SK-N-SH treated with all-trans-retinoic acid at 6 μM for 48 hours (cell line): ENCODE measurements around the gene METTL13.
"Not testable (repeated sequence)": the region's sequence is repeated elsewhere in the genome, so short reads cannot be mapped to it uniquely, and the experiment has no call there.

Experiments used
- ATAC-seq: fragments of 200-7000 bp; cut with Tn5 transposase; 3 replicates; pipeline ENCODE4 v1.9.1; 2020; ENCODE audit warnings: mild to moderate bottlenecking, moderate library complexity
- ARNTL ChIP-seq: fragments of 450-650 bp; formaldehyde crosslinking; IDR thresholded peaks from 2 replicates; pipeline ENCODE4 v1.5.0; 2020; ENCODE audit warnings: low read depth, mild to moderate bottlenecking, moderate library complexity, borderline replicate concordance
- BACH2 ChIP-seq: fragments of 250-450 bp; sonication (Bioruptor Pico); IDR thresholded peaks from 2 replicates; pipeline ENCODE4 v1.9.0; 2021; ENCODE audit warnings: mild to moderate bottlenecking, borderline replicate concordance
- CREB5 ChIP-seq: fragments of 250-450 bp; sonication (Bioruptor Pico); IDR thresholded peaks from 2 replicates; pipeline ENCODE4 v1.5.1; 2020; ENCODE audit warnings: low read depth, mild to moderate bottlenecking, moderate library complexity
- CSDC2 ChIP-seq: fragments of 250-450 bp; sonication (Bioruptor Pico); IDR thresholded peaks from 2 replicates; pipeline ENCODE4 v1.5.0; 2020; ENCODE audit warnings: mild to moderate bottlenecking, moderate library complexity
- ESRRG ChIP-seq: fragments of 250-450 bp; sonication (Bioruptor Pico); IDR thresholded peaks from 2 replicates; pipeline ENCODE4 v1.6.1; 2021; ENCODE audit warnings: mild to moderate bottlenecking
- GLIS3 ChIP-seq: fragments of 250-450 bp; sonication (Bioruptor Pico); IDR thresholded peaks from 2 replicates; pipeline ENCODE4 v1.5.0; 2020; ENCODE audit warnings: mild to moderate bottlenecking, moderate library complexity
- ISL1 ChIP-seq: fragments of 250-450 bp; sonication (Bioruptor Pico); IDR thresholded peaks from 2 replicates; pipeline ENCODE4 v2.1.2; 2022; ENCODE audit warnings: mild to moderate bottlenecking, moderate library complexity
- PATZ1 ChIP-seq: fragments of 250-450 bp; sonication (Bioruptor Pico); IDR thresholded peaks from 2 replicates; pipeline ENCODE4 v1.8.0; 2020; ENCODE audit warnings: mild to moderate bottlenecking, moderate library complexity, borderline replicate concordance
- RARB ChIP-seq: fragments of 250-450 bp; sonication (Bioruptor Pico); IDR thresholded peaks from 2 replicates; pipeline ENCODE4 v1.8.0; 2021; ENCODE audit warnings: mild to moderate bottlenecking, moderate library complexity
- SNAI2 ChIP-seq: fragments of 250-450 bp; sonication (Bioruptor Pico); IDR thresholded peaks from 2 replicates; pipeline ENCODE4 v1.5.0; 2020; ENCODE audit warnings: mild to moderate bottlenecking, moderate library complexity
- TCF4 ChIP-seq: fragments of 250-450 bp; sonication (Bioruptor Pico); IDR thresholded peaks from 2 replicates; pipeline ENCODE4 v1.8.0; 2021; ENCODE audit warnings: mild to moderate bottlenecking, moderate library complexity, borderline replicate concordance
- TOX ChIP-seq: fragments of 250-450 bp; sonication (Bioruptor Pico); IDR thresholded peaks from 2 replicates; pipeline ENCODE4 v1.8.0; 2021; ENCODE audit warnings: mild to moderate bottlenecking, moderate library complexity, borderline replicate concordance
- ZC3H10 ChIP-seq: fragments of 250-450 bp; sonication (Bioruptor Pico); IDR thresholded peaks from 2 replicates; pipeline ENCODE4 v1.5.1; 2021; ENCODE audit warnings: mild to moderate bottlenecking, moderate library complexity
- ZFP30 ChIP-seq: fragments of 450-650 bp; formaldehyde crosslinking; IDR thresholded peaks from 2 replicates; pipeline ENCODE4 v1.5.0; 2022; ENCODE audit warnings: mild to moderate bottlenecking, moderate library complexity
- ZNF565 ChIP-seq: fragments of 450-650 bp; formaldehyde crosslinking; conservative IDR thresholded peaks from 2 replicates; pipeline ENCODE4 v1.5.0; 2020; ENCODE audit warnings: low read depth, mild to moderate bottlenecking, moderate library complexity
- ZNF70 ChIP-seq: fragments of 450-650 bp; formaldehyde crosslinking; IDR thresholded peaks from 2 replicates; pipeline ENCODE4 v1.5.0; 2020; ENCODE audit warnings: mild to moderate bottlenecking, moderate library complexity
- ZNF8 ChIP-seq: fragments of 450-650 bp; formaldehyde crosslinking; IDR thresholded peaks from 2 replicates; pipeline ENCODE4 v1.5.0; 2020; ENCODE audit warnings: mild to moderate bottlenecking, moderate library complexity
- TF ChIP-seq, protein P1 (sequence below): fragments of 250-450 bp; sonication (Bioruptor Pico); IDR thresholded peaks from 2 replicates; pipeline ENCODE4 v1.5.0; 2020; ENCODE audit warnings: mild to moderate bottlenecking, moderate library complexity
- TF ChIP-seq, protein P2 (sequence below): fragments of 250-450 bp; sonication (Bioruptor Pico); IDR thresholded peaks from 2 replicates; pipeline ENCODE4 v1.8.0; 2021; ENCODE audit warnings: low read depth, mild to moderate bottlenecking, moderate library complexity, borderline replicate concordance

METTL13 gene

GRCh38 chr1:171794085-171794484 lies 12.6 kb downstream of the METTL13 start (continued):
- TF ChIP-seq CREB5 (CRISPR knock-in tag), result no peak

DNA sequence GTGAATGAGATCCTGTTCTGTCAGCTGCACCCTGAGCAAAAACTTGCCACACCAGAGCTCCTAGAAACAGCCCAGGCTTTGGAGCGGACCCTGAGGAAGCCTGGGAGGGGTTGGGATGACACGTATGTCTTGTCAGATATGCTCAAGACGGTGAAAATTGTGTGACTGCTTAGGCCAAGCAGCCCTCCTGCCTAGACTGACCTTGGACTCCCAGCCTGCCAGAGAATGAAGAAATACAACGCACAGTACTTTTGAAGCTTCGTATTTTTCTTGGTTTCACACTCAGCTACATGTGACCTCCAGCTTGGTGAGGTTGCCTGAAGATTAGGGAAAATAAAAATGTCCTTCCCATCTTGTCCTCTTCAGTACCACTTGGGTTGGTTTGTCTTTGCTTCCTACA lies 15.1 kb downstream of the METTL13 start:
- ATAC-seq, result no peak
- TF ChIP-seq, protein P1, sequence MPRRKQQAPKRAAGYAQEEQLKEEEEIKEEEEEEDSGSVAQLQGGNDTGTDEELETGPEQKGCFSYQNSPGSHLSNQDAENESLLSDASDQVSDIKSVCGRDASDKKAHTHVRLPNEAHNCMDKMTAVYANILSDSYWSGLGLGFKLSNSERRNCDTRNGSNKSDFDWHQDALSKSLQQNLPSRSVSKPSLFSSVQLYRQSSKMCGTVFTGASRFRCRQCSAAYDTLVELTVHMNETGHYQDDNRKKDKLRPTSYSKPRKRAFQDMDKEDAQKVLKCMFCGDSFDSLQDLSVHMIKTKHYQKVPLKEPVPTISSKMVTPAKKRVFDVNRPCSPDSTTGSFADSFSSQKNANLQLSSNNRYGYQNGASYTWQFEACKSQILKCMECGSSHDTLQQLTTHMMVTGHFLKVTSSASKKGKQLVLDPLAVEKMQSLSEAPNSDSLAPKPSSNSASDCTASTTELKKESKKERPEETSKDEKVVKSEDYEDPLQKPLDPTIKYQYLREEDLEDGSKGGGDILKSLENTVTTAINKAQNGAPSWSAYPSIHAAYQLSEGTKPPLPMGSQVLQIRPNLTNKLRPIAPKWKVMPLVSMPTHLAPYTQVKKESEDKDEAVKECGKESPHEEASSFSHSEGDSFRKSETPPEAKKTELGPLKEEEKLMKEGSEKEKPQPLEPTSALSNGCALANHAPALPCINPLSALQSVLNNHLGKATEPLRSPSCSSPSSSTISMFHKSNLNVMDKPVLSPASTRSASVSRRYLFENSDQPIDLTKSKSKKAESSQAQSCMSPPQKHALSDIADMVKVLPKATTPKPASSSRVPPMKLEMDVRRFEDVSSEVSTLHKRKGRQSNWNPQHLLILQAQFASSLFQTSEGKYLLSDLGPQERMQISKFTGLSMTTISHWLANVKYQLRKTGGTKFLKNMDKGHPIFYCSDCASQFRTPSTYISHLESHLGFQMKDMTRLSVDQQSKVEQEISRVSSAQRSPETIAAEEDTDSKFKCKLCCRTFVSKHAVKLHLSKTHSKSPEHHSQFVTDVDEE (CRISPR knock-in tag), result no peak
- TF ChIP-seq TOX (no peak), ZNF565 (CRISPR knock-in tag) (no peak), RARB (CRISPR knock-in tag) (no peak), GLIS3 (CRISPR knock-in tag) (no peak), SNAI2 (CRISPR knock-in tag) (no peak), ZNF70 (CRISPR knock-in tag) (no peak), TCF4 (CRISPR knock-in tag) (no peak), BACH2 (CRISPR knock-in tag) (no peak)

DNA sequence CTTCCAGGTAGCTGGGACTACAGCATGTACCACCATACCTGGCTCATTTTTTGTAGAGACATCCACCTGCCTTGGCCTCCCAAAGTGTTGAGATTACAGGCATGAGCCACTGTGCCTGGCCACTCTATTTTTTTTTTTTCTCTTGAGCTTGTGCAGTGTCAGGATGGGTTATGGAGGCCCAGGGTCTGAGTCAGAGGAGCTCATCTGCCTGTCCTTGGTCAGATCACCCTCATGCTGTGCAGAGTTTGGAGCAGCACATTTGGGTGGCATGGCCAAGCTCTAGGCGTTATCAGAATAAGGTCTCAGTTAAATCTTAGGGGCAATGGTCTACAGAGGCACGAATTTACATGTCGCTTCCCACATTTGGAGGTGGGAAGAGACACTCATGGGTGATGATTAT lies 16.9 kb downstream of the METTL13 start:
- no peak for ATAC-seq

GRCh38 chr1:171798765-171799164 lies 17.3 kb downstream of the METTL13 start:
- no peak for ATAC-seq
- no peak for TF ChIP-seq ZFP30 (CRISPR knock-in tag)
- no peak for TF ChIP-seq RARB (CRISPR knock-in tag)
- TF ChIP-seq, protein P2, sequence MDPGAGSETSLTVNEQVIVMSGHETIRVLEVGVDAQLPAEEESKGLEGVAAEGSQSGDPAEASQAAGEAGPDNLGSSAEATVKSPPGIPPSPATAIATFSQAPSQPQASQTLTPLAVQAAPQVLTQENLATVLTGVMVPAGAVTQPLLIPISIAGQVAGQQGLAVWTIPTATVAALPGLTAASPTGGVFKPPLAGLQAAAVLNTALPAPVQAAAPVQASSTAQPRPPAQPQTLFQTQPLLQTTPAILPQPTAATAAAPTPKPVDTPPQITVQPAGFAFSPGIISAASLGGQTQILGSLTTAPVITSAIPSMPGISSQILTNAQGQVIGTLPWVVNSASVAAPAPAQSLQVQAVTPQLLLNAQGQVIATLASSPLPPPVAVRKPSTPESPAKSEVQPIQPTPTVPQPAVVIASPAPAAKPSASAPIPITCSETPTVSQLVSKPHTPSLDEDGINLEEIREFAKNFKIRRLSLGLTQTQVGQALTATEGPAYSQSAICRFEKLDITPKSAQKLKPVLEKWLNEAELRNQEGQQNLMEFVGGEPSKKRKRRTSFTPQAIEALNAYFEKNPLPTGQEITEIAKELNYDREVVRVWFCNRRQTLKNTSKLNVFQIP (CRISPR knock-in tag), result no peak
- TF ChIP-seq ESRRG (CRISPR knock-in tag), result no peak
- TF ChIP-seq, protein P1 (CRISPR knock-in tag), result no peak
- TF ChIP-seq CSDC2, result no peak
- TF ChIP-seq ZC3H10 (CRISPR knock-in tag), result no peak
- TF ChIP-seq ARNTL (CRISPR knock-in tag), result no peak
- no peak for TF ChIP-seq GLIS3 (CRISPR knock-in tag)
- TF ChIP-seq ISL1 (CRISPR knock-in tag), result no peak
- TF ChIP-seq ZNF70 (CRISPR knock-in tag), result no peak

More for the DNA sequence above, 16.9 kb downstream of the METTL13 start:
- no peak for TF ChIP-seq ZFP30 (CRISPR knock-in tag)

- no peak for ATAC-seq
- TF ChIP-seq TOX, result no peak
- TF ChIP-seq, protein P1 (CRISPR knock-in tag), result no peak
- no peak for TF ChIP-seq ZNF8
- TF ChIP-seq TCF4 (CRISPR knock-in tag), result no peak
- no peak for TF ChIP-seq ZFP30 (CRISPR knock-in tag)
- TF ChIP-seq RARB (CRISPR knock-in tag), result no peak
- no peak for TF ChIP-seq BACH2 (CRISPR knock-in tag)
- no peak for TF ChIP-seq ZC3H10 (CRISPR knock-in tag)
- TF ChIP-seq PATZ1 (CRISPR knock-in tag), result no peak
These were observed 17.7 kb downstream of the METTL13 start for GRCh38 chr1:171799166-171799565.

- ATAC-seq, result not testable (repeated sequence)
These were observed 18.2 kb downstream of the METTL13 start for GRCh38 chr1:171799698-171800097.
